ACC112 (cell line): ENCODE results near the gene SLC25A42.

ENCODE experiments used
- H2AFZ ChIP-seq: fragments of 200-600 bp; sonication (generic); one replicate; pipeline ENCODE4 v1.6.0; 2017; ENCODE audit warnings: antibody characterized with exemption, low read length; ENCODE audit not compliant: unreplicated experiment
- H3K27ac ChIP-seq: fragments of 200-600 bp; sonication (generic); 2 replicates; pipeline ENCODE4 v1.5.1; 2014; ENCODE audit warnings: low read depth, mild to moderate bottlenecking, antibody characterized with exemption, low read length, moderate library complexity
- H3K27me3 ChIP-seq: fragments of 200-600 bp; sonication (generic); 2 replicates; pipeline ENCODE4 v1.6.1; 2014; ENCODE audit warnings: mild to moderate bottlenecking, antibody characterized with exemption, low read length, moderate library complexity, mixed read lengths; ENCODE audit not compliant: insufficient read depth
- H3K36me3 ChIP-seq: fragments of 200-600 bp; sonication (generic); 2 replicates; pipeline ENCODE4 v1.6.1; 2016; ENCODE audit warnings: mild to moderate bottlenecking, antibody characterized with exemption, low read length, moderate library complexity, mixed read lengths; ENCODE audit not compliant: insufficient read depth
- H3K4me1 ChIP-seq: fragments of 200-600 bp; sonication (generic); one replicate; pipeline ENCODE4 v1.6.1; 2016; ENCODE audit warnings: low read length, mixed read lengths; ENCODE audit not compliant: insufficient read depth, unreplicated experiment, control insufficient read depth
- H3K4me3 ChIP-seq: fragments of 200-600 bp; sonication (generic); 2 replicates; pipeline ENCODE4 v1.5.1; 2014; ENCODE audit warnings: mild to moderate bottlenecking, low read depth, low read length
- H3K79me2 ChIP-seq: fragments of 200-600 bp; sonication (generic); one replicate; pipeline ENCODE4 v1.6.0; 2016; ENCODE audit warnings: low read length; ENCODE audit not compliant: control insufficient read depth, unreplicated experiment, insufficient read depth

SLC25A42 gene

DNA sequence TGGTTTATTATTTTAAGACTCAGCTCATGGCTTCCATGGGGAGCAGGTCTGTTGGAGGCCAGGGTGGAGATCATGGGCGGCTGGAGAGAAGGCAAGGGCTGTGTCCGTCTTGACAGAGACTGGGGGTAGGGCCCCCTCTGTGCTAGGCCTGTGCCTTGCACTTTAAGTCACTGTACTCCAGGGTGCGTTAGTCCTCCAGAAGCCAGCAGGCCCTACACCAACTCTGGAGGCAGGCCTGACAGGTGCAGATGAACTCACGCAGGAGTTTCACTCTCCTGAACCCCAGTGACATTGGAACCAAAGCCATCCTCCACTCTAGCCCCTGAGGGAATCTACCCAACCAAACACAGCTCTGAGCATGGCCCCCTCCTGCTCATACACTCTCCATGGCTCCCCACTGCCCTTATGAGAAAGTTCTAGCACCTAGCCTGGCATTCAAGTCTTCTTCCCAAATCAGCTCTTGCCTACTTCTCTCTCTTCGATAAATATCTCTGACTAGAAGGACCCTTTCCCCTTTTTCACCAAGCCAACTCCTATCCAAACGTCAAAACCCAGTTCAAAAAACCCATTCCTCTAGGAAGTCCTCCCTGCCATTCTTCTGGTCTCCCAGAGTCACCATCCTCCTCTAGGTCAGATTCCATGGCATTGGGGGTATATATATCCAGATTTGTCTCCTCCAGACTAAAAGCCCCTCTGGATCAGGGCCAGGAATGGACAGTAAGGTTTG, 91.1 kb downstream of the SLC25A42 start:
- H3K79me2 ChIP-seq, result no peaks in the 10 kb centered on the region
- no peaks in the 10 kb centered on the region for H3K4me1 ChIP-seq
- H3K27ac ChIP-seq, result no peak overlapping the region

DNA sequence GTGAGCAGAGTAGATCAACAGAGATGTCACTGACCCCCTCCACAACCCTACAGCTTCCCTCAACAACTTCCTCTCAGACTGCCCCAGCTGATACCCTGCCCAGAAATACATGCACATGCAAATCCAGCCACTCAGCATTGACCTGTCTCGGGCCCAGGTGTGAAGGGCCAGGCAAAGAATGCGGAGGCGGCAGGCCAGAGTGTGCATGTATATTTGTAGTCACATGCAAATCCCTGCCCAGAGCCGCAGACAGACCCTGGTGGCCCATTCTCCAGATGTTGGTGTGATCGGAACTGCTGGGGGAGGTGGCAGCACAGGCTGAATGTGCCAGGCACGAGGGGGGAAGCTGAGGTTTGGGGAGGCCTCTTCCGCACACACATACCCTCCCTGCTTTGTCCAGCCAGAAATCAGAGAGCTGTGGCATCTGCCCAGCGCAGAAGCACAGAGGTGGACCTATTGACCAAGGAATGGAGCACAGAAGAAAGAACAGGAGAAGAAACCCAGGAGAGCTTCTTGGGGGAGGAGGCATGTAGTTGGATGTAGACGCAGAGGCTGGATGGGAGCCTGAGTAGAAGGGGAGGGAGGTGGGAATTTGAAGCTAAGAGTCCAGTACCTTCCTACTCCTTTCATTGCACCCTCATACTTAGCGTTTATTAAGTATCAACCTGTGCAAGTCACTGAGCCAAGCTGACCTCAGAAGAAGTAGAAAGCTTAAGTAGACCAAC, 91.9 kb downstream of the SLC25A42 start:
- Histone ChIP-seq H3K27ac (no peak overlapping the region), H3K4me1 (no peaks in the 10 kb centered on the region), H3K4me3 (no peak overlapping the region), H3K27me3 (no peaks in the 10 kb centered on the region), H3K79me2 (no peaks in the 10 kb centered on the region), H2AFZ (no peak overlapping the region), H3K36me3 (no peaks in the 10 kb centered on the region)

More for the DNA sequence above, 91.1 kb downstream of the SLC25A42 start:
- H2AFZ ChIP-seq, result no peak overlapping the region
- no peak overlapping the region for H3K4me3 ChIP-seq
- no peaks in the 10 kb centered on the region for H3K27me3 ChIP-seq
- H3K36me3 ChIP-seq, result no peaks in the 10 kb centered on the region

DNA sequence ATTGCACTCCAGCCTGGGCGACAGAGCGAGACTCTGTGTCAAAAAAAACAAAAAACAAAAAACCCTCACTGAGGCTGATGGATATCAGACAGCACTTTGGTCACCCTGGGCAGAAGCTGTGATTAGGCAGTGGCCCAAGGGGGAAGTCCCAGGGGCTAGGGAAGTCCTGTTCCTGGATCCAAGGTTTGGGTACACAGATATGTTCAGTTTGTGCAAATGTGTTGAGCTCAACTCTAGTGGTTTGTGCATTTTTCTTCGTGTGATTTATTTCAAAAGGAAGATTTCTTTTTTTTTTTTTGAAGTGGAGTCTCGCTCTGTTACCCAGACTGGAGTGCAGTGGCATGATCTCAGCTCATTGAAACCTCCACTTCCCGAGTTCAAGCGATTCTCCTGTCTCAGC, 94.0 kb downstream of the SLC25A42 start:
- Histone ChIP-seq H3K4me3 (no peak overlapping the region), H3K36me3 (no peaks in the 10 kb centered on the region), H3K79me2 (no peaks in the 10 kb centered on the region), H2AFZ (no peak overlapping the region), H3K4me1 (no peaks in the 10 kb centered on the region), H3K27ac (no peak overlapping the region), H3K27me3 (no peaks in the 10 kb centered on the region)

DNA sequence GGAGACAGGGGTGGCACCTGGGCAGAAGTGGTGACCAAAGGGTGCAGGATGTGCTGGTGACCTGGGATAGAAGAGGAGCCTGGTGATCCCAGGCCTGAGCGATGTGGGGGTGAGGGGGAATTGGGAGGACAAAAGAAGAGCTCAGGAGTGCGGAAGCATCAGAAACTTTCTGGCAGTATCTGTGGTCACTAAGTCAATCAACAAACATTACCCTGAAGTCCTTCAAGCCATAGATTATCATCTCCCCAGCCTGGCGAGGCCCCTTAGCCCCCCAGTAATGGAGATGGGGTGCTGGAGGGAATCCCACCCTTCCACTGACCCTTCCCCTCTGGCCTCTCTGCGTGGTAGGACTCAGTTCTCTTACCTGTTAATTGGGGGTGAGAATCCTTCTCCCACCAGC, 95.7 kb downstream of the SLC25A42 start:
- no peak overlapping the region for H2AFZ ChIP-seq
- no peak overlapping the region for H3K27ac ChIP-seq
- no peaks in the 10 kb centered on the region for H3K79me2 ChIP-seq
- H3K27me3 ChIP-seq, result no peaks in the 10 kb centered on the region
- H3K36me3 ChIP-seq, result no peaks in the 10 kb centered on the region
- no peak overlapping the region for H3K4me3 ChIP-seq
- no peaks in the 10 kb centered on the region for H3K4me1 ChIP-seq

DNA sequence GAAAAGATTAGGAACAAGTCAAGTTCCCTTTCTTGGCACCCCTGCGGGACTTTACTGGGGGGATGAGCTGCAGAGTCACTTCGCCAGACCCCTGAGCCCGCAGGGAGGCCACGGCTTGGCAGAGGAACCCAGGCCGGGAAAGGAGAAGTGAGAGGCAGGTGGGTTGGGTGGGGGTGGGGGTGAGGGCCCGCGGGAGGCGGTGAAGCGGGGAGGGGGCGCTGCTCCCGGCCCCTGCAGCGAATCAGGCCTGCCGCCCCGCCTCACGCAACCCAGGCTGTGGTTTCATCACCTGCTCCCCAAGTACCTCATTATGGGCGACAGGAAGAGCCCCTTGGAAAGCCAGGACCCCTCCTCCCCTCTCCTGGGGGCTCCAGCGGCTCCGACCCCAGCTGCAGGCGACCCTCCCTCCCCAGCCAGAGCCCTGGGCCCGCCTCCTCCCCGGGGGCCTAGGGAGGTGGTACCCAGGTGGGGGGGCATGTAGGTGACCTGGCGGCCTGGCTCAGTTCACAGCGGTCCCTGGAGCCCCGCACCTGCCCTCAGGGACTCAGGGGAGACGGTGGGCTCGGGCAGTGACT, 96.8 kb downstream of the SLC25A42 start:
- no peaks in the 10 kb centered on the region for H3K27me3 ChIP-seq
- H3K79me2 ChIP-seq, result no peaks in the 10 kb centered on the region
- no peak overlapping the region for H3K4me3 ChIP-seq
- H3K27ac ChIP-seq, result no peak overlapping the region
- H3K4me1 ChIP-seq, result no peaks in the 10 kb centered on the region
- no peak overlapping the region for H2AFZ ChIP-seq
- H3K36me3 ChIP-seq, result no peaks in the 10 kb centered on the region

DNA sequence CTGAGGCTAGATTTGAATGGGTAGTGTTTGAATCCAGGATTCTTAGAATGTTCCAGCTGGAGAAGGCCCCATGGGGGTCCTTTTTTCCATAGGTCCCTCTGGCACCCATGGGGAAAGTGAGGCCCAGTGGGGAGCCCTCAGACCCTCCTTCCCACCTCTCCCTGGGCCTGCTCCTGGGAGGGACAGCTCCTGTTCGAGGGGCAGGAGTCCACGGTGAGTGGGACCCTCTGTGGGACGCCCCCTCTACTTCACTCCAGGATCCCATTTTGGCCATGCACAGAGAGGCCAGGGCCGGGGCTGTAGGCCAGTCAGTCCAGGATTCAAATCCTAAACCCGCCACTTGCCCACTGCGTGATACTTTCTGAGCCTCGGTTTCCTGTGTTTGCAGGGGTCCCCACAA, 98.7 kb downstream of the SLC25A42 start:
- Histone ChIP-seq H3K36me3 (no peaks in the 10 kb centered on the region), H3K4me1 (no peaks in the 10 kb centered on the region), H2AFZ (no peak overlapping the region), H3K27me3 (no peaks in the 10 kb centered on the region), H3K79me2 (no peaks in the 10 kb centered on the region), H3K27ac (no peak overlapping the region), H3K4me3 (no peak overlapping the region)
